Spleen (tissue), 7 donors: ENCODE measurements around the gene ERCC6L.

Experiments used
- CTCF ChIP-seq, 11 experiments: fragments of 200-600 bp in 7 of 11; fragments of 450-650 bp in 4 of 11; sonication (generic) in 4 of 11; IDR thresholded peaks in 8 of 11; conservative IDR thresholded peaks in 3 of 11; 1 replicate in 7 of 11; 2 replicates in 4 of 11; pipeline versions ENCODE4 v1.4.0 to v1.8.0; 2016 to 2021; ENCODE audit warnings: antibody characterized with exemption in 11 of 11, inconsistent platforms in 4 of 11, mild to moderate bottlenecking in 1 of 11
- POLR2A ChIP-seq, 3 donors: fragments of 450-650 bp; IDR thresholded peaks; one replicate each; pipeline ENCODE4 v1.5.1; 2017; ENCODE audit warnings: antibody characterized with exemption in 3 of 3, mild to moderate bottlenecking in 1 of 3
- donor health status: DM: no; HTN: no; CAD: no; lungs with moderate emphysema.
- donor health status: DM: no; HTN: no; CAD: no.
- donor health status: DM: no; HTN: no; CAD: no.

GRCh38 chrX:72181178-72182125 is 57.4 kb downstream of the ERCC6L start, which contains the start of gene PIN4:
- no peak for TF ChIP-seq POLR2A (IDR thresholded peaks at IDR 0.05)
- no peak for TF ChIP-seq CTCF (IDR thresholded peaks at IDR 0.05 in 8 of 11, conservative IDR thresholded peaks at IDR 0.05 in 3 of 11)
